ENCODE data around the gene PRKCH.

DNA sequence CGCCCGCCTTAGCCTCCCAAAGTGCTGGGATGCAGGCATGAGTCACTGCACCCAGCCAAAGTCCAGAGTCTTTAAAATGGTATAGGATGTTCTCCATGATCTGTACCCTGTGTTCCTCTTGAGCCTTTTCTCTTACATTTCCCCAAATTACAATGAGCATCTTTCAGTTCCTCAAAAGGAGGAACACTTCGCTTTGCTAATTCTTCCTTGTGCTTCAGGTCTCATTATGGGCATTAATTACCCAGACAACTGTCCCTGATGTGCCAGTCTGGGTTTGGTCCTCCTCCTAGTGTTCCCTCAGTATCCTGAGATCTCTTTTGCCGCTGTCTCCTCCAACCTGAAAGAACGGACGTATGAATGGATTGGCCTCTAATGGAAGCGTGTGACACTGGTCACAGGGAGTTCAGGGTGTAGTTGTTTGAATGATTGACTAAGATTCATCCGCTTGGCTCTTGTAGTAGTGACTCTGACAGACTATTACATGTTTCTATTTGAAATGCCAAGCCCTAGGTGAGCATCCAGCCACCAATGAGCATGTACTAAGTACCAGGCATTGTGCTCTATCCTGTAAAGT is 8.2 kb downstream of the PRKCH start:
- no peak for TF ChIP-seq POLR2A (IDR thresholded peaks at IDR 0.05)
- no peak for TF ChIP-seq CTCF (IDR thresholded peaks at IDR 0.05)
- no peak for TF ChIP-seq EP300 (IDR thresholded peaks at IDR 0.05)
- no peak for TF ChIP-seq POLR2AphosphoS5 (IDR thresholded peaks at IDR 0.05)
